Psoas muscle (tissue), 8 donors: Measurements from ENCODE around the gene C2CD2. TPM values are rescaled to one million over a fixed set of nuclear protein-coding genes. Genes with fewer than 3 reads are reported as not detected.

Experiments used
- ATAC-seq, 4 donors: fragments of 200-7000 bp; cut with Tn5 transposase; one replicate each; pipeline ENCODE4 v1.9.1; 2020; ENCODE audit warnings: moderate library complexity in 3 of 4, mild to moderate bottlenecking in 2 of 4
- DNase-seq, 2 donors: peaks; one replicate each; pipeline ENCODE4 v3.0.0-alpha.2; 2020
- H3K27ac ChIP-seq: fragments of 200-600 bp; one replicate; pipeline ENCODE4 v1.8.0; 2022
- H3K27me3 ChIP-seq, 3 donors: fragments of 200-600 bp in 1 of 3; one replicate each; pipeline versions ENCODE4 v1.6.1 to v1.8.0; 2013 to 2022; ENCODE audit warnings: low read length in 2 of 3, mild to moderate bottlenecking in 2 of 3, moderate library complexity in 1 of 3; ENCODE audit not compliant: insufficient read depth in 3 of 3
- H3K36me3 ChIP-seq, 2 donors: fragments of 200-600 bp in 1 of 2; one replicate each; pipeline versions ENCODE4 v1.6.1 to v1.8.0; 2013 to 2022; ENCODE audit warnings: low read depth in 1 of 2, mild to moderate bottlenecking in 1 of 2, moderate library complexity in 1 of 2; ENCODE audit not compliant: insufficient read depth in 1 of 2
- H3K4me1 ChIP-seq: fragments of 200-600 bp; one replicate; pipeline ENCODE4 v1.8.0; 2022
- H3K4me3 ChIP-seq: fragments of 200-600 bp; one replicate; pipeline ENCODE4 v1.8.0; 2022; ENCODE audit warnings: mild to moderate bottlenecking
- H3K9me3 ChIP-seq: fragments of 200-600 bp; one replicate; pipeline ENCODE4 v1.8.0; 2022
- CTCF ChIP-seq: fragments of 200-600 bp; IDR thresholded peaks from one replicate; pipeline ENCODE4 v1.8.0; 2022; ENCODE audit warnings: antibody characterized with exemption
- WGBS, 3 donors: extraction: QIAGEN DNeasy Blood & Tissue Kit; methylation state at CpG; one replicate each; pipeline versions ENCODE4 v1.1.6 to v1.1.7; 2013; 5-methylcytosine and 5-hydroxymethylcytosine counted together
- intact Hi-C, 2 donors: fragments of 100-400 bp; cut with DNase I; formaldehyde crosslinking; loops; one replicate each; pipeline versions ENCODE4 v1.11.0 to v1.14.2; 2022
- polyA plus RNA-seq, 3 donors: library from polyadenylated mRNA; stranded (reverse); fragments of 200-250 nt; gene quantifications; one replicate each; pipeline ENCODE4 v1.2.3, GENCODE V29; 2013
- total RNA-seq, 4 donors: library from RNA; stranded (reverse); fragmentation: NEBNext Ultra II Directional in 2 of 4; extraction: Animal tissue kit (Norgen Biotek cat#: 25700) in 2 of 4; gene quantifications; one replicate each; pipeline versions ENCODE4 v1.2.1 to v1.2.4, GENCODE V29; 2021 to 2023
- donor health status: healthy with polysubstance abuse.
- donor health status: DM: no; HTN: no; CAD: no; lungs with moderate emphysema.
- donor health status: Bipolar disorder and iron deficiency.
- donor health status: healthy.
- donor health status: DM: yes; HTN: yes; CAD: no.
- donor health status: DM: no; HTN: no; CAD: no.
- donor health status: DM: no; HTN: no; CAD: no.
- donor health status: DM: yes; HTN: yes; CAD: no.

The C2CD2 gene
- total and polyA plus RNA-seq, 7 donors, result 1.6 to 6.6 (median 3.2) TPM

- Histone ChIP-seq H3K9me3 (no peaks in the 10 kb centered on the region), H3K4me3 (no peak overlapping the region), H3K27ac (no peak overlapping the region), H3K27me3 (no peaks in the 10 kb centered on the region), H3K4me1 (no peaks in the 10 kb centered on the region), H3K36me3 (peaks cover 0 to 49% of the 10 kb centered on the region in 2 donors)
- ATAC-seq, result no peak
- WGBS, 3 donors, result 93 to 96% (median 94%) methylated on average over 12 of the region's 12 CpGs
- DNase-seq, result no peak
- intact Hi-C loops, result no loop called here
- no peak for TF ChIP-seq CTCF
Observed at GRCh38 chr21:41914358-41914757, 39.5 kb downstream of the C2CD2 start.

- intact Hi-C loops, result no loop called here
- Histone ChIP-seq H3K4me3 (no peak overlapping the region), H3K27me3 (no peaks in the 10 kb centered on the region), H3K27ac (no peak overlapping the region), H3K9me3 (no peaks in the 10 kb centered on the region), H3K4me1 (no peaks in the 10 kb centered on the region), H3K36me3 (peaks cover 2 to 52% of the 10 kb centered on the region in 2 donors)
- 93 to 97% (median 95%) methylated on average over 9 of the region's 9 CpGs for WGBS, 3 donors
- DNase-seq (no peak), ATAC-seq (no peak)
- TF ChIP-seq CTCF, result no peak
Observed at GRCh38 chr21:41913230-41913629, 40.6 kb downstream of the C2CD2 start.

GRCh38 chr21:41908829-41909228, 45.0 kb downstream of the C2CD2 start:
- ATAC-seq (no peak), DNase-seq (no peak)
- H3K36me3 ChIP-seq, result peaks cover 2 to 35% of the 10 kb centered on the region in 2 donors
- no peaks in the 10 kb centered on the region for H3K9me3 ChIP-seq
- H3K4me1 ChIP-seq, result no peaks in the 10 kb centered on the region
- 68 to 79% (median 70%) methylated on average over 3 of the region's 3 CpGs for WGBS, 3 donors
- TF ChIP-seq CTCF, result no peak
- H3K27me3 ChIP-seq, result no peaks in the 10 kb centered on the region
- H3K27ac ChIP-seq, result no peak overlapping the region
- intact Hi-C loops, result no loop called here
- H3K4me3 ChIP-seq, result no peak overlapping the region

- DNase-seq, result no peak
- intact Hi-C loops, result no loop called here
- WGBS, 3 donors, result 91 to 92% (median 91%) methylated on average over 36 of the region's 36 CpGs
Observed at GRCh38 chr21:41907496-41908258, 46.1 kb downstream of the C2CD2 start.

More at GRCh38 chr21:41907496-41908258, 46.1 kb downstream of the C2CD2 start:
- H3K4me3 ChIP-seq, result no peak overlapping the region
- no peaks in the 10 kb centered on the region for H3K27me3 ChIP-seq
- ATAC-seq, result no peak
- peaks cover 2 to 37% of the 10 kb centered on the region in 2 donors for H3K36me3 ChIP-seq
- no peak for TF ChIP-seq CTCF
- H3K4me1 ChIP-seq, result no peaks in the 10 kb centered on the region
- no peak overlapping the region for H3K27ac ChIP-seq
- H3K9me3 ChIP-seq, result no peaks in the 10 kb centered on the region
